Measurements from ENCODE around the gene ACP7.

Gene ACP7

GRCh38 chr19:39150235-39150634 lies 66.1 kb downstream of the ACP7 start:
- no peak for DNase-seq (ENCODE audit: low read depth)

- DNase-seq (ENCODE audit: low read depth): no peak
Observed at GRCh38 chr19:39150807-39151600, 66.8 kb downstream of the ACP7 start.

- DNase-seq (ENCODE audit: low read depth): no peak
Observed at GRCh38 chr19:39152066-39152465, 67.9 kb downstream of the ACP7 start.

GRCh38 chr19:39154100-39154628 lies 70.0 kb downstream of the ACP7 start:
- no peak for DNase-seq (ENCODE audit: low read depth)

GRCh38 chr19:39154629-39155100 lies 70.5 kb downstream of the ACP7 start:
- DNase-seq (ENCODE audit: low read depth): no peak

- no peak for DNase-seq (ENCODE audit: low read depth)
Observed at GRCh38 chr19:39155114-39155700, 71.0 kb downstream of the ACP7 start.

GRCh38 chr19:39155741-39156140 lies 71.6 kb downstream of the ACP7 start:
- no peak for DNase-seq (ENCODE audit: low read depth)

GRCh38 chr19:39156326-39157230 lies 72.4 kb downstream of the ACP7 start:
- DNase-seq (ENCODE audit: low read depth): no peak

- no peak for DNase-seq (ENCODE audit: low read depth)
Observed at GRCh38 chr19:39157275-39157996, 73.3 kb downstream of the ACP7 start.

GRCh38 chr19:39157997-39158389 lies 73.8 kb downstream of the ACP7 start:
- DNase-seq (ENCODE audit: low read depth): no peak

GRCh38 chr19:39158646-39159260 lies 74.6 kb downstream of the ACP7 start:
- no peak for DNase-seq (ENCODE audit: low read depth)

GRCh38 chr19:39160523-39160861 lies 76.3 kb downstream of the ACP7 start:
- DNase-seq (ENCODE audit: low read depth): no peak
